Neural progenitor cell (in vitro differentiated cells): ENCODE data around the gene NRF1. TPM values are rescaled to one million over a fixed set of nuclear protein-coding genes. Genes with fewer than 3 reads are reported as not detected.

Experiments used
- DNase-seq: peaks from one replicate; pipeline ENCODE4 v3.0.0-alpha.2; 2016; ENCODE audit warnings: low spot score
- H2AFZ ChIP-seq: fragments of 200-600 bp; sonication (generic); replicated peaks from 2 replicates; pipeline ENCODE4 v1.6.1; 2016; ENCODE audit warnings: antibody characterized with exemption
- H3F3A ChIP-seq: fragments of 200-600 bp; sonication (generic); 2 replicates; pipeline ENCODE4 v1.6.1; 2016; ENCODE audit warnings: antibody characterized with exemption, low read depth
- H3K27ac ChIP-seq: fragments of 200-600 bp; sonication (generic); 2 replicates; pipeline ENCODE4 v1.5.1; 2016; ENCODE audit warnings: mild to moderate bottlenecking
- H3K27me3 ChIP-seq: fragments of 200-600 bp; sonication (generic); 2 replicates; pipeline ENCODE4 v1.6.1; 2016; ENCODE audit warnings: mild to moderate bottlenecking, moderate library complexity
- H3K36me3 ChIP-seq: fragments of 200-600 bp; sonication (generic); 2 replicates; pipeline ENCODE4 v1.5.1; 2016
- H3K4me1 ChIP-seq: fragments of 200-600 bp; sonication (generic); 2 replicates; pipeline ENCODE4 v1.6.1; 2016; ENCODE audit warnings: mixed run types
- H3K4me2 ChIP-seq: fragments of 200-600 bp; sonication (generic); 2 replicates; pipeline ENCODE4 v1.6.1; 2016
- H3K4me3 ChIP-seq: fragments of 200-600 bp; sonication (generic); 2 replicates; pipeline ENCODE4 v1.5.1; 2016
- H3K79me2 ChIP-seq: fragments of 200-600 bp; sonication (generic); 2 replicates; pipeline ENCODE4 v1.6.1; 2016; ENCODE audit warnings: low read depth
- H3K9ac ChIP-seq: fragments of 200-600 bp; sonication (generic); 2 replicates; pipeline ENCODE4 v1.6.1; 2016
- H3K9me3 ChIP-seq: fragments of 200-600 bp; sonication (generic); 2 replicates; pipeline ENCODE4 v1.5.1; 2016; ENCODE audit warnings: low read depth
- H4K20me1 ChIP-seq: fragments of 200-600 bp; sonication (generic); 2 replicates; pipeline ENCODE4 v1.6.1; 2016; ENCODE audit warnings: low read depth
- H3K27ac Mint-ChIP-seq: 3 replicates; pipeline ENCODE4 v1.8.0; 2021; ENCODE audit warnings: mixed read lengths
- H3K27me3 Mint-ChIP-seq: 2 replicates; pipeline ENCODE4 v1.8.0; 2022; ENCODE audit warnings: low read depth, mild to moderate bottlenecking, inconsistent platforms, moderate library complexity, mixed read lengths; ENCODE audit not compliant: insufficient read depth
- H3K36me3 Mint-ChIP-seq: 3 replicates; pipeline ENCODE4 v1.8.0; 2021; ENCODE audit warnings: mixed read lengths
- H3K4me1 Mint-ChIP-seq: 3 replicates; pipeline ENCODE4 v1.8.0; 2021; ENCODE audit warnings: mixed read lengths
- H3K4me3 Mint-ChIP-seq: 3 replicates; pipeline ENCODE4 v1.8.0; 2021; ENCODE audit warnings: mild to moderate bottlenecking, moderate library complexity, mixed read lengths
- H3K9me3 Mint-ChIP-seq: 3 replicates; pipeline ENCODE4 v1.8.0; 2020; ENCODE audit warnings: mixed read lengths
- CTCF ChIP-seq: fragments of 200-600 bp; sonication (generic); IDR thresholded peaks from 2 replicates; pipeline ENCODE4 v1.5.1; 2017; ENCODE audit warnings: antibody characterized with exemption, mild to moderate bottlenecking
- EZH2 ChIP-seq: fragments of 200-600 bp; sonication (generic); IDR thresholded peaks from 2 replicates; pipeline ENCODE4 v1.6.1; 2017; ENCODE audit warnings: antibody characterized with exemption, mild to moderate bottlenecking, moderate library complexity
- EZH2phosphoT487 ChIP-seq: fragments of 200-600 bp; sonication (generic); IDR thresholded peaks from 2 replicates; pipeline ENCODE4 v1.6.1; 2017; ENCODE audit warnings: antibody characterized with exemption
- total RNA-seq: library from RNA; depleted of rRNA; stranded (reverse); fragments of >200 nt; gene quantifications from 2 replicates; pipeline ENCODE4 v1.2.3, GENCODE V29; 2015; ENCODE audit warnings: low replicate concordance

NRF1 gene
- total RNA-seq, 1 donor from 2014 or later: 22.9 TPM

GRCh38 chr7:129776362-129776722 is 164.8 kb downstream of the NRF1 start:
- H3K4me3 ChIP-seq: no peak overlapping the region
- H3K27ac ChIP-seq: no peak overlapping the region
- Mint-ChIP-seq H3K4me3 (no peak overlapping the region), H3K27ac (no peak overlapping the region), H3K27me3 (peaks cover 50% of the 10 kb centered on the region), H3K9me3 (no peaks in the 10 kb centered on the region), H3K36me3 (no peaks in the 10 kb centered on the region), H3K4me1 (peaks cover 4% of the 10 kb centered on the region)
- H3K9ac ChIP-seq: no peak overlapping the region
- peaks cover 22% of the 10 kb centered on the region for H3F3A ChIP-seq
- TF ChIP-seq EZH2phosphoT487 (no peak), CTCF (no peak), EZH2 (no peak)
- peaks cover 39% of the 10 kb centered on the region for H3K4me1 ChIP-seq
- H3K9me3 ChIP-seq: no peaks in the 10 kb centered on the region
- H2AFZ ChIP-seq: no peak overlapping the region
- H3K4me2 ChIP-seq: no peak overlapping the region
- peaks cover 49% of the 10 kb centered on the region for H4K20me1 ChIP-seq
- DNase-seq: no peak
- no peaks in the 10 kb centered on the region for H3K79me2 ChIP-seq
- no peaks in the 10 kb centered on the region for H3K36me3 ChIP-seq
- peaks cover 92% of the 10 kb centered on the region for H3K27me3 ChIP-seq

- peak; percentile 38 for DNase-seq
- Mint-ChIP-seq H3K36me3 (no peaks in the 10 kb centered on the region), H3K27me3 (peaks cover 56% of the 10 kb centered on the region), H3K4me3 (no peak overlapping the region), H3K4me1 (peaks cover 8% of the 10 kb centered on the region), H3K27ac (no peak overlapping the region), H3K9me3 (no peaks in the 10 kb centered on the region)
- Histone ChIP-seq H3K9ac (no peak overlapping the region), H4K20me1 (peaks cover 58% of the 10 kb centered on the region), H3F3A (peaks cover 26% of the 10 kb centered on the region), H3K9me3 (no peaks in the 10 kb centered on the region), H3K36me3 (no peaks in the 10 kb centered on the region), H2AFZ (no peak overlapping the region), H3K4me1 (peaks cover 34% of the 10 kb centered on the region), H3K4me2 (no peak overlapping the region), H3K4me3 (no peak overlapping the region), H3K27me3 (peaks cover 99% of the 10 kb centered on the region), H3K27ac (no peak overlapping the region), H3K79me2 (no peaks in the 10 kb centered on the region)
- no peak for TF ChIP-seq CTCF
- no peak for TF ChIP-seq EZH2phosphoT487
- no peak for TF ChIP-seq EZH2
Measured at GRCh38 chr7:129777195-129777844, 165.8 kb downstream of the NRF1 start.

DNA sequence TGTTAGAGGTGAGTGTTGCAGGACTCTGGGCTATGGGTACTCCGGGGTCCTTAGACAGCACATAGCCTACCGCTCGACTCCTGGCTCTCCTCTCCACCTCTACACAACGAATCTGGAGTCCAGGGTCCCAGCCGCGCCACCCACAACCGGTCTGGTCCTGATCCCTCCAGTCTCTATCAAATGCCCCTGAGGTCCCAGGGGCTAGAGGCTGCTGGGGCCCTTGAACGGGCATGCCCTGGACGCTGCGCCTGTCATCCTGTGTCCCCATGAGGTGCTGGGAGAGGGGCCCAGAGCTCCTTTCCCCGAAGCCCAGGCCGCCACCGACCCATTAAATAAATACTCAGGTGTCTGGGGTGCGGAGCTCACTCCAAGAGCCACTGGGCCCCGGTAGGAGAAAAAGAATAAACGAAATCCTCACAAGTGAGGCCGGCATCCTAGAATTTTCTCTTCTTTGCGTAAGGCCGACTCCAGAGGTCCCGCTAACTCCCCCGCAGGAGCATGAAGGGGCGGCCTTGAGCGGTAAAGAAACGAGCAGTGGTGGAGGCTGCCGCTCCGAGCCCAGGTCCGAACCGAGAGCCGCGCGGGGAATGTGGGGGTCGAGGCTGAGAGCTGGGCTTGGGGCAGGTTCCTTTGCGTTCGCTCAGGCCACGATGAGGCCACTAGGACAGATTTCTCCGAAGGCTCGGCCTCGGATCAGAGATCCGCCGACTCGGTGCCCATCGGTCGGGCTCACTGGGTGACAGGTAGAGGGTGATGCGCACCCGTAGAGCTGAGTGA is 166.7 kb downstream of the NRF1 start:
- H3K27ac ChIP-seq: no peak overlapping the region
- TF ChIP-seq EZH2phosphoT487 (no peak), EZH2 (no peak), CTCF (no peak)
- H3K4me3 ChIP-seq: peak overlapping the region; percentile 41
- Mint-ChIP-seq H3K4me1 (peaks cover 16% of the 10 kb centered on the region), H3K36me3 (no peaks in the 10 kb centered on the region), H3K27me3 (peaks cover 64% of the 10 kb centered on the region), H3K9me3 (no peaks in the 10 kb centered on the region), H3K4me3 (no peak overlapping the region), H3K27ac (no peak overlapping the region)
- no peak overlapping the region for H2AFZ ChIP-seq
- H3K27me3 ChIP-seq: peaks cover 100% of the 10 kb centered on the region
- no peaks in the 10 kb centered on the region for H3K79me2 ChIP-seq
- H3F3A ChIP-seq: peaks cover 30% of the 10 kb centered on the region
- H3K9me3 ChIP-seq: no peaks in the 10 kb centered on the region
- H3K36me3 ChIP-seq: no peaks in the 10 kb centered on the region
- no peak overlapping the region for H3K9ac ChIP-seq
- peaks cover 31% of the 10 kb centered on the region for H3K4me1 ChIP-seq
- H3K4me2 ChIP-seq: peak overlapping the region; percentile 62
- H4K20me1 ChIP-seq: peaks cover 66% of the 10 kb centered on the region
- peak; percentile 54 for DNase-seq
